Peyer's patch (tissue), 4 donors: ENCODE results near the gene KCNQ5.

Source experiments
- CTCF ChIP-seq, 6 experiments: fragments of 450-650 bp in 4 of 6; fragments of 200-600 bp in 2 of 6; sonication (generic) in 1 of 6; IDR thresholded peaks; one replicate each; pipeline ENCODE4 v1.5.1; 2017 to 2019; ENCODE audit warnings: antibody characterized with exemption in 6 of 6, mild to moderate bottlenecking in 3 of 6, moderate library complexity in 1 of 6
- POLR2A ChIP-seq, 2 donors: fragments of 450-650 bp; IDR thresholded peaks; one replicate each; pipeline ENCODE4 v1.5.1; 2017; ENCODE audit warnings: antibody characterized with exemption in 2 of 2, mild to moderate bottlenecking in 2 of 2, moderate library complexity in 2 of 2

GRCh38 chr6:73227606-73228255 is 605.9 kb downstream of the KCNQ5 start:
- TF ChIP-seq POLR2A (IDR thresholded peaks at IDR 0.05), result no peak
- no peak for TF ChIP-seq CTCF (IDR thresholded peaks at IDR 0.05)
